Activated T-helper 2 cell treated with anti-CD3 and anti-CD28 coated beads, Interferon-gamma antibody, Interleukin-2, Interleukin-4, amounts not matched to agents 10 μg/mL and 5 μg/mL and 100 μg/mL, durations not matched to agents 14 hours and 24 hours and 36 hours (primary cell): Measurements from ENCODE around the gene TFF3. TPM values are rescaled to one million over a fixed set of nuclear protein-coding genes. Genes with fewer than 3 reads are reported as not detected.

ENCODE experiments used
- DNase-seq: peaks from one replicate; pipeline ENCODE4 v3.0.0; 2021; ENCODE audit warnings: low spot score
- H3K27ac Mint-ChIP-seq: one replicate; pipeline ENCODE4 v1.8.0; 2021; ENCODE audit warnings: mixed read lengths
- H3K27me3 Mint-ChIP-seq: one replicate; pipeline ENCODE4 v1.8.0; 2021; ENCODE audit warnings: low read depth, mixed read lengths
- H3K36me3 Mint-ChIP-seq: one replicate; pipeline ENCODE4 v1.8.0; 2021; ENCODE audit warnings: low read depth, mixed read lengths
- H3K4me1 Mint-ChIP-seq: one replicate; pipeline ENCODE4 v1.8.0; 2021; ENCODE audit warnings: low read depth, mixed read lengths
- H3K4me3 Mint-ChIP-seq: one replicate; pipeline ENCODE4 v1.8.0; 2021; ENCODE audit warnings: low read depth, mild to moderate bottlenecking, moderate library complexity, mixed read lengths
- H3K9me3 Mint-ChIP-seq: one replicate; pipeline ENCODE4 v1.8.0; 2021; ENCODE audit warnings: mixed read lengths
- intact Hi-C: fragments of 100-400 bp; cut with micrococcal nuclease; formaldehyde crosslinking; loops from one replicate; pipeline ENCODE4 v1.15.1; 2023
- total RNA-seq: library from RNA; stranded (reverse); gene quantifications from 2 replicates; pipeline ENCODE4 v1.2.3, GENCODE V29; 2022

Gene TFF3
- total RNA-seq, 1 donor from 2014 or later: not detected

- H3K27me3 Mint-ChIP-seq: peaks cover 14% of the 10 kb centered on the region
Measured at GRCh38 chr21:42352441-42353095, 37.4 kb upstream of the TFF3 start.

GRCh38 chr21:42351626-42352440 is 36.6 kb upstream of the TFF3 start:
- intact Hi-C loops: no loop called here
- Mint-ChIP-seq H3K9me3 (peaks cover 31% of the 10 kb centered on the region), H3K27me3 (peaks cover 10% of the 10 kb centered on the region), H3K4me1 (no peaks in the 10 kb centered on the region), H3K27ac (no peak overlapping the region), H3K4me3 (no peak overlapping the region), H3K36me3 (peaks cover 3% of the 10 kb centered on the region)
- DNase-seq: no peak

More at GRCh38 chr21:42352441-42353095, 37.4 kb upstream of the TFF3 start:
- Mint-ChIP-seq H3K36me3 (peaks cover 3% of the 10 kb centered on the region), H3K4me3 (no peak overlapping the region), H3K27ac (no peak overlapping the region), H3K9me3 (peaks cover 37% of the 10 kb centered on the region), H3K4me1 (no peaks in the 10 kb centered on the region)
- intact Hi-C loops: no loop called here
- no peak for DNase-seq

GRCh38 chr21:42350927-42351426 is 35.8 kb upstream of the TFF3 start, which contains the start of gene TFF2:
TSS of gene TFF2 (minus strand) at chr21:42350994. CDS start at chr21:42350957, 37 bp downstream.
- H3K9me3 Mint-ChIP-seq: peaks cover 27% of the 10 kb centered on the region
- no peak within 1 kb of the TSS for H3K27ac Mint-ChIP-seq
- peaks cover 9% of the 10 kb centered on the region for H3K27me3 Mint-ChIP-seq
- no peak within 1 kb of the TSS for H3K4me3 Mint-ChIP-seq
- no peak for DNase-seq
- intact Hi-C loops: no loop called here
- peaks cover 3% of the 10 kb centered on the region for H3K36me3 Mint-ChIP-seq
- no peaks in the 10 kb centered on the region for H3K4me1 Mint-ChIP-seq

- Mint-ChIP-seq H3K9me3 (peaks cover 22% of the 10 kb centered on the region), H3K27ac (no peak overlapping the region), H3K4me1 (no peaks in the 10 kb centered on the region), H3K36me3 (peaks cover under 1% of the 10 kb centered on the region), H3K4me3 (no peak overlapping the region), H3K27me3 (peaks cover 9% of the 10 kb centered on the region)
- intact Hi-C loops: no loop called here
- DNase-seq: no peak
Measured at GRCh38 chr21:42350318-42350910, 35.2 kb upstream of the TFF3 start.

GRCh38 chr21:42349420-42350317 is 34.5 kb upstream of the TFF3 start:
- intact Hi-C loops: no loop called here
- Mint-ChIP-seq H3K9me3 (peaks cover 14% of the 10 kb centered on the region), H3K27me3 (peaks cover 7% of the 10 kb centered on the region), H3K4me3 (no peak overlapping the region), H3K36me3 (no peaks in the 10 kb centered on the region), H3K27ac (no peak overlapping the region), H3K4me1 (no peaks in the 10 kb centered on the region)
- no peak for DNase-seq

- Mint-ChIP-seq H3K27ac (no peak overlapping the region), H3K36me3 (no peaks in the 10 kb centered on the region), H3K27me3 (peaks cover 7% of the 10 kb centered on the region), H3K4me3 (no peak overlapping the region), H3K4me1 (no peaks in the 10 kb centered on the region), H3K9me3 (peaks cover 5% of the 10 kb centered on the region)
- DNase-seq: no peak
- intact Hi-C loops: no loop called here
Measured at GRCh38 chr21:42348762-42349161, 33.6 kb upstream of the TFF3 start.

- no peaks in the 10 kb centered on the region for H3K9me3 Mint-ChIP-seq
- H3K27me3 Mint-ChIP-seq: no peaks in the 10 kb centered on the region
- no peak for DNase-seq
- no peak overlapping the region for H3K4me3 Mint-ChIP-seq
- intact Hi-C loops: no loop called here
- H3K4me1 Mint-ChIP-seq: no peaks in the 10 kb centered on the region
- no peak overlapping the region for H3K27ac Mint-ChIP-seq
- no peaks in the 10 kb centered on the region for H3K36me3 Mint-ChIP-seq
Measured at GRCh38 chr21:42347601-42348327, 32.6 kb upstream of the TFF3 start.

- Mint-ChIP-seq H3K27ac (no peak overlapping the region), H3K9me3 (no peaks in the 10 kb centered on the region), H3K36me3 (no peaks in the 10 kb centered on the region), H3K4me1 (no peaks in the 10 kb centered on the region), H3K27me3 (no peaks in the 10 kb centered on the region), H3K4me3 (no peak overlapping the region)
- DNase-seq: no peak
- intact Hi-C loops: no loop called here
Measured at GRCh38 chr21:42346866-42347600, 31.8 kb upstream of the TFF3 start.

GRCh38 chr21:42346441-42346840 is 31.2 kb upstream of the TFF3 start:
- Mint-ChIP-seq H3K4me3 (no peak overlapping the region), H3K27ac (no peak overlapping the region), H3K4me1 (no peaks in the 10 kb centered on the region), H3K36me3 (no peaks in the 10 kb centered on the region), H3K27me3 (no peaks in the 10 kb centered on the region), H3K9me3 (no peaks in the 10 kb centered on the region)
- no peak for DNase-seq
- intact Hi-C loops: no loop called here

GRCh38 chr21:42344631-42345030 is 29.4 kb upstream of the TFF3 start:
- Mint-ChIP-seq H3K36me3 (no peaks in the 10 kb centered on the region), H3K4me1 (no peaks in the 10 kb centered on the region), H3K9me3 (no peaks in the 10 kb centered on the region), H3K4me3 (no peak overlapping the region), H3K27me3 (no peaks in the 10 kb centered on the region), H3K27ac (no peak overlapping the region)
- DNase-seq: no peak
- intact Hi-C loops: no loop called here

- H3K27ac Mint-ChIP-seq: no peak overlapping the region
- H3K9me3 Mint-ChIP-seq: no peaks in the 10 kb centered on the region
- peaks cover 2% of the 10 kb centered on the region for H3K4me1 Mint-ChIP-seq
- H3K36me3 Mint-ChIP-seq: no peaks in the 10 kb centered on the region
- no peak for DNase-seq
- intact Hi-C loops: no loop called here
- no peaks in the 10 kb centered on the region for H3K27me3 Mint-ChIP-seq
- no peak overlapping the region for H3K4me3 Mint-ChIP-seq
Measured at GRCh38 chr21:42343963-42344510, 28.8 kb upstream of the TFF3 start.
